Parathyroid adenoma (tissue), 2 donors: ENCODE data around the gene STXBP5.

ENCODE experiments used
- H2AFZ ChIP-seq: fragments of 300-600 bp; sonication (generic); one replicate; pipeline ENCODE4 v1.7.0; 2017; ENCODE audit warnings: antibody characterized with exemption, mild to moderate bottlenecking
- H3K27ac ChIP-seq: fragments of 300-600 bp; sonication (generic); one replicate; pipeline ENCODE4 v1.7.0; 2017
- H3K27me3 ChIP-seq: fragments of 300-600 bp; sonication (generic); one replicate; pipeline ENCODE4 v1.7.0; 2017; ENCODE audit warnings: low read length; ENCODE audit not compliant: control insufficient read depth, insufficient read depth
- H3K36me3 ChIP-seq: fragments of 300-600 bp; sonication (generic); one replicate; pipeline ENCODE4 v1.7.0; 2017; ENCODE audit warnings: low read length; ENCODE audit not compliant: control insufficient read depth, insufficient read depth
- H3K4me1 ChIP-seq: fragments of 300-600 bp; sonication (generic); one replicate; pipeline ENCODE4 v1.7.0; 2017; ENCODE audit warnings: control low read depth
- H3K4me2 ChIP-seq: fragments of 300-600 bp; sonication (generic); one replicate; pipeline ENCODE4 v1.7.0; 2017; ENCODE audit warnings: low read length
- H3K4me3 ChIP-seq: fragments of 300-600 bp; sonication (generic); one replicate; pipeline ENCODE4 v1.7.0; 2017; ENCODE audit warnings: low read depth, low read length
- H3K79me2 ChIP-seq: fragments of 300-600 bp; sonication (generic); one replicate; pipeline ENCODE4 v1.7.0; 2017; ENCODE audit warnings: control low read depth
- H3K9ac ChIP-seq: fragments of 300-600 bp; sonication (generic); one replicate; pipeline ENCODE4 v1.7.0; 2017; ENCODE audit warnings: mild to moderate bottlenecking
- H3K9me3 ChIP-seq: fragments of 300-600 bp; sonication (generic); one replicate; pipeline ENCODE4 v1.7.0; 2017; ENCODE audit warnings: low read length; ENCODE audit not compliant: control insufficient read depth
- CTCF ChIP-seq: fragments of 300-600 bp; sonication (generic); IDR thresholded peaks from one replicate; pipeline ENCODE4 v1.7.0; 2017; ENCODE audit warnings: antibody characterized with exemption, mild to moderate bottlenecking
- donor health status: primary hyperparathyroidism.

STXBP5 gene

GRCh38 chr6:147192278-147192911, 11.8 kb upstream of the STXBP5 start:
- no peaks in the 10 kb centered on the region for H3K79me2 ChIP-seq
- no peak overlapping the region for H3K4me3 ChIP-seq
- H3K4me1 ChIP-seq = peaks cover 33% of the 10 kb centered on the region
- no peak overlapping the region for H3K9ac ChIP-seq
- H3K36me3 ChIP-seq = no peaks in the 10 kb centered on the region
- H3K27me3 ChIP-seq = no peaks in the 10 kb centered on the region
- H3K4me2 ChIP-seq = no peak overlapping the region
- no peak overlapping the region for H2AFZ ChIP-seq
- H3K27ac ChIP-seq = no peak overlapping the region
- no peaks in the 10 kb centered on the region for H3K9me3 ChIP-seq
- TF ChIP-seq CTCF = no peak

GRCh38 chr6:147194652-147195411, 9.4 kb upstream of the STXBP5 start:
- H3K4me3 ChIP-seq = no peak overlapping the region
- H3K4me1 ChIP-seq = peaks cover 32% of the 10 kb centered on the region
- H3K79me2 ChIP-seq = no peaks in the 10 kb centered on the region
- TF ChIP-seq CTCF = no peak
- H3K27ac ChIP-seq = peak overlapping the region; percentile 43
- H3K4me2 ChIP-seq = no peak overlapping the region
- no peaks in the 10 kb centered on the region for H3K27me3 ChIP-seq
- H3K9ac ChIP-seq = no peak overlapping the region
- H3K9me3 ChIP-seq = no peaks in the 10 kb centered on the region
- H3K36me3 ChIP-seq = no peaks in the 10 kb centered on the region
- peak overlapping the region; percentile 27 for H2AFZ ChIP-seq

GRCh38 chr6:147195510-147195909, 8.7 kb upstream of the STXBP5 start:
- Histone ChIP-seq H3K79me2 (no peaks in the 10 kb centered on the region), H3K27ac (peak overlapping the region; percentile 43), H3K27me3 (no peaks in the 10 kb centered on the region), H3K9ac (no peak overlapping the region), H3K4me1 (peaks cover 28% of the 10 kb centered on the region), H3K36me3 (no peaks in the 10 kb centered on the region), H3K9me3 (no peaks in the 10 kb centered on the region), H3K4me2 (no peak overlapping the region), H3K4me3 (no peak overlapping the region), H2AFZ (peak overlapping the region; percentile 27)
- no peak for TF ChIP-seq CTCF

- Histone ChIP-seq H3K36me3 (no peaks in the 10 kb centered on the region), H3K4me1 (peaks cover 24% of the 10 kb centered on the region), H3K9ac (no peak overlapping the region), H3K27me3 (no peaks in the 10 kb centered on the region), H3K79me2 (no peaks in the 10 kb centered on the region), H3K4me2 (no peak overlapping the region), H2AFZ (no peak overlapping the region), H3K27ac (no peak overlapping the region), H3K9me3 (no peaks in the 10 kb centered on the region), H3K4me3 (no peak overlapping the region)
- no peak for TF ChIP-seq CTCF
These were observed 8.2 kb upstream of the STXBP5 start for GRCh38 chr6:147195987-147196386.
